ENCODE measurements around the gene ATP13A2. TPM values are rescaled to one million over a fixed set of nuclear protein-coding genes. Genes with fewer than 3 reads are reported as not detected.

ATP13A2 gene
- polyA plus RNA-seq, 4 donors, result 14.6 to 33.7 (median 17.4) TPM

DNA sequence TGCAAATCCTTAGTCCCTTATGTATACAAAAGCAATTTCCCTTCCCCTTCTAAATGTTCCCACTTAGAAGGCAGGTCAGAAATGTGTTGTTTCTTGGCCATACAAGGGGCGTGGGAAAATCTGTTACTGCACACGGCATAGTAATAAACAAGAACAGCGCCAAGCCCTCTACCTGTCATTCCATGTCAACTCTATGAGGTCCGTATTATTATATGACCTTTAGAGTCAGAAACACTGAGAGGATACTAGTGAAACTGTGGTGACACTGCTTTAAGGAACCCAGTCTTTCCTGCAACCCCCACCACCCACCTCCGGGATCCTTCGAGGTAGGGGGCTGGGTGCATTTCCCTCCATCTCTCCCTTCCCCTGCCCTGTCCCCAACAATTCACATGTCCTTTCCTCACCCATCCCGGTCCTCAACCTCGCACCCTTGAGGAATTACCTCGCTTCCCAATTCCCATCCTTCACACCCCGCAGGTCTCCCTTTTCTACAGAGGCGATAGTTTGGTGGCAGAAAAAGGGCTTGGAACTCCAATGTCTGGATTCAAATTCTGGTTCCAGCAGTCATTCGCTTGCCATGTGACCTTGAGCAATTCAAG lies 41.5 kb upstream of the ATP13A2 start:
- WGBS, 3 donors, result 1 to 3% (median 2%) methylated on average over 12 of the region's 12 CpGs
- H3K4me3 ChIP-seq (ENCODE audit: low read depth in 1 of 3, low read length in 3 of 3), result peak overlapping the region; percentile 67 to 92 (median 84)
- peak overlapping the region; percentile 89 to 96 (median 91) for H3K27ac ChIP-seq (ENCODE audit: low read depth in 1 of 3, low read length in 2 of 3)
- no peaks in the 10 kb centered on the region for H3K27me3 ChIP-seq (ENCODE audit: control insufficient read depth in 3 of 3, insufficient read depth in 3 of 3, low read length in 3 of 3)
- H3K36me3 ChIP-seq (ENCODE audit: control insufficient read depth in 3 of 3, insufficient read depth in 2 of 3, low read depth in 1 of 3, low read length in 3 of 3), result peaks cover 2 to 14% (median 5%) of the 10 kb centered on the region in 3 donors
- peaks cover 0 to 10% (median 6%) of the 10 kb centered on the region in 3 donors for H3K4me1 ChIP-seq (ENCODE audit: control insufficient read depth in 3 of 3, insufficient read depth in 2 of 3, low read depth in 1 of 3, low read length in 2 of 3)
- FAIRE-seq (no peak), DNase-seq (peak; percentile 39 to 40)
- no peaks in the 10 kb centered on the region for H3K9me3 ChIP-seq (ENCODE audit: control insufficient read depth in 2 of 2, insufficient read depth in 1 of 2, low read depth in 1 of 2, low read length in 1 of 2)

DNA sequence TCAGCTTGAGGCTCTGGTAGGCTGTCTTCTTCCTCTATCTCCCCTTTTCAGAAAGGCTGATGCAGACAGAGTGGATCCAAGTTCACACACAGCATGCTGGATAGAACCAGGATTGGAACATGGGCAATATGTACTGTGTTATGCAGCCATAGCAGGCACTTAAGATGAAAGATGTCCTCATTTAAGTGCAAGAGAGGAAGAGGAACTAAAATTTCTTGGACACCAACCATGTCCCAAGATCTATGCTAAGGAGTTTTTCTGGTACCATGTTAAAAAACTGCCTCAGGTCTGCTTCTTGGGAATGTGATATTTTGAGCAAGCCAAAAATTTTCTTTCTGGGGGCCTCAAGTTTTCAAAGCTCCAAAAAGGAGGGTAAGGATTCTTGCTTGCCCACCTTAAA lies 40.9 kb upstream of the ATP13A2 start:
- H3K36me3 ChIP-seq (ENCODE audit: control insufficient read depth in 3 of 3, insufficient read depth in 2 of 3, low read depth in 1 of 3, low read length in 3 of 3), result peaks cover 2 to 14% (median 5%) of the 10 kb centered on the region in 3 donors
- H3K4me1 ChIP-seq (ENCODE audit: control insufficient read depth in 3 of 3, insufficient read depth in 2 of 3, low read depth in 1 of 3, low read length in 2 of 3), result peaks cover 0 to 10% (median 6%) of the 10 kb centered on the region in 3 donors
- no peaks in the 10 kb centered on the region for H3K27me3 ChIP-seq (ENCODE audit: control insufficient read depth in 3 of 3, insufficient read depth in 3 of 3, low read length in 3 of 3)
- no peaks in the 10 kb centered on the region for H3K9me3 ChIP-seq (ENCODE audit: control insufficient read depth in 2 of 2, insufficient read depth in 1 of 2, low read depth in 1 of 2, low read length in 1 of 2)
- FAIRE-seq, result no peak
- H3K4me3 ChIP-seq (ENCODE audit: low read depth in 1 of 3, low read length in 3 of 3), result peak overlapping the region in 2 of 3 donors; percentile 84 to 92
- peak overlapping the region in 1 of 3 donors; percentile 91 for H3K27ac ChIP-seq (ENCODE audit: low read depth in 1 of 3, low read length in 2 of 3)
- no peak for DNase-seq

DNA sequence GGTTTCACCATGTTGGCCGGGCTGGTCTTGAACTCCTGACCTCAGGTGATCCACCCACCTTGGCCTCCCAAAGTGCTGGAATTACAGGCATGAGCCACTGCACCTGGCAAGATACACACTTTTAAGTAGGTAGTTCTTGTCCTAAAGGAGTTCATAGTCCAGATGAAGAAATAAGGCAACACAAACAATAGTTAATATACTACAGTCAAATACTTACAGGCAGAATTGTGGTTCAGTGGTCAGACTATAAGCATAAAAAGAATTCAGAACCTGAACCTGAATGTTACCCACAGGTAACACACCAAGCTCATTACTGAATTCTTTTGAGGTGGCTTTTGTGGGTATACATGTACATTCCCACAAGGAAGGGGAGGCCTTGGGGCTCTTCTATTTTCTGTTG lies 40.3 kb upstream of the ATP13A2 start:
- H3K27me3 ChIP-seq (ENCODE audit: control insufficient read depth in 3 of 3, insufficient read depth in 3 of 3, low read length in 3 of 3), result no peaks in the 10 kb centered on the region
- H3K27ac ChIP-seq (ENCODE audit: low read depth in 1 of 3, low read length in 2 of 3), result peak overlapping the region in 1 of 3 donors; percentile 91
- 0 to 48% (median 20%) methylated on average over 1 of the region's 1 CpG for WGBS, 3 donors
- H3K36me3 ChIP-seq (ENCODE audit: control insufficient read depth in 3 of 3, insufficient read depth in 2 of 3, low read depth in 1 of 3, low read length in 3 of 3), result peaks cover 2 to 16% (median 5%) of the 10 kb centered on the region in 3 donors
- H3K4me1 ChIP-seq (ENCODE audit: control insufficient read depth in 3 of 3, insufficient read depth in 2 of 3, low read depth in 1 of 3, low read length in 2 of 3), result peaks cover 0 to 10% (median 6%) of the 10 kb centered on the region in 3 donors
- FAIRE-seq (no peak), DNase-seq (peak; percentile 69)
- peak overlapping the region in 2 of 3 donors; percentile 84 to 92 for H3K4me3 ChIP-seq (ENCODE audit: low read depth in 1 of 3, low read length in 3 of 3)
- H3K9me3 ChIP-seq (ENCODE audit: control insufficient read depth in 2 of 2, insufficient read depth in 1 of 2, low read depth in 1 of 2, low read length in 1 of 2), result no peaks in the 10 kb centered on the region

DNA sequence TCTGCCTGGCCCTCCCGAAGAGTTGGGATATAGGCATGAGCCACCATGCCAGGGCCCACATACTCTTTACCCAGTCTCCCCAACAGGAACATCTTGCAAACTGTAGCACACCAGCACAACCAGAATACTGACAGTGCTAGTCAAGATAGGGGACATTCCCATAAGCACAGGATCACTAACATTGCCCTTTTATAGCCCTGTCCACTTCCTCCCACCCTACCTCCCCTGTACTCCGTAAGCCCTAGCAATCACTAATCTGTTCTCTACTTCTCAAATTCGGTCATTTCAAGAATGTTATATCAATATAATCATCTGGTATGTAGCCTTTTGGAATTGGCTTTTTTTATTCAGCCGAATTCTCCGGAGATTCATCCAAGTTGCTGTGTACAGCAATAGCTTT lies 36.2 kb upstream of the ATP13A2 start:
- no peaks in the 10 kb centered on the region for H3K9me3 ChIP-seq (ENCODE audit: control insufficient read depth in 2 of 2, insufficient read depth in 1 of 2, low read depth in 1 of 2, low read length in 1 of 2)
- H3K27ac ChIP-seq (ENCODE audit: low read depth in 1 of 3, low read length in 2 of 3), result no peak overlapping the region
- DNase-seq, result no peak
- no peak for FAIRE-seq
- WGBS, 3 donors, result 87 to 91% (median 90%) methylated on average over 5 of the region's 5 CpGs
- H3K27me3 ChIP-seq (ENCODE audit: control insufficient read depth in 3 of 3, insufficient read depth in 3 of 3, low read length in 3 of 3), result no peaks in the 10 kb centered on the region
- H3K36me3 ChIP-seq (ENCODE audit: control insufficient read depth in 3 of 3, insufficient read depth in 2 of 3, low read depth in 1 of 3, low read length in 3 of 3), result peaks cover 6 to 34% (median 16%) of the 10 kb centered on the region in 3 donors
- H3K4me1 ChIP-seq (ENCODE audit: control insufficient read depth in 3 of 3, insufficient read depth in 2 of 3, low read depth in 1 of 3, low read length in 2 of 3), result peaks cover 0 to 11% (median 3%) of the 10 kb centered on the region in 3 donors
- no peak overlapping the region for H3K4me3 ChIP-seq (ENCODE audit: low read depth in 1 of 3, low read length in 3 of 3)

DNA sequence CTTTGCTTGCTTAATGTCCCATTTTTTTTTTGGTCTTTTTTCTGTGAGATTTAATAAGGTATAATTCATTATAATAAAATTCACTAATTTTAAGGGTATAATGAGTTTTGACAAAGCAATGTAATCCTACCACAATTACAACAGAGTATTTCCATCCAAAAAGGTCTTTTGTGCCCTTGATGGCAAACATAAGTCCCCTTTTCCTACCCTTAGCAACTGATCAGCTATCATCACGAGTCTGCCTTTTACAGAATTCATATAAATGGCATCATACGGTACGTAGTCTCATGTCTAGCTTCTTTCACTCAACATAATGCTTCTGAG lies 34.6 kb upstream of the ATP13A2 start:
- Histone ChIP-seq H3K27ac (ENCODE audit: low read depth in 1 of 3, low read length in 2 of 3) (no peak overlapping the region), H3K9me3 (ENCODE audit: control insufficient read depth in 2 of 2, insufficient read depth in 1 of 2, low read depth in 1 of 2, low read length in 1 of 2) (no peaks in the 10 kb centered on the region), H3K4me1 (ENCODE audit: control insufficient read depth in 3 of 3, insufficient read depth in 2 of 3, low read depth in 1 of 3, low read length in 2 of 3) (peaks cover 0 to 3% (median 0%) of the 10 kb centered on the region in 3 donors), H3K36me3 (ENCODE audit: control insufficient read depth in 3 of 3, insufficient read depth in 2 of 3, low read depth in 1 of 3, low read length in 3 of 3) (peaks cover 9 to 47% (median 21%) of the 10 kb centered on the region in 3 donors), H3K27me3 (ENCODE audit: control insufficient read depth in 3 of 3, insufficient read depth in 3 of 3, low read length in 3 of 3) (no peaks in the 10 kb centered on the region), H3K4me3 (ENCODE audit: low read depth in 1 of 3, low read length in 3 of 3) (no peak overlapping the region)
- FAIRE-seq (no peak), DNase-seq (no peak)
- WGBS, 3 donors, result 43 to 61% (median 49%) methylated on average over 3 of the region's 3 CpGs

DNA sequence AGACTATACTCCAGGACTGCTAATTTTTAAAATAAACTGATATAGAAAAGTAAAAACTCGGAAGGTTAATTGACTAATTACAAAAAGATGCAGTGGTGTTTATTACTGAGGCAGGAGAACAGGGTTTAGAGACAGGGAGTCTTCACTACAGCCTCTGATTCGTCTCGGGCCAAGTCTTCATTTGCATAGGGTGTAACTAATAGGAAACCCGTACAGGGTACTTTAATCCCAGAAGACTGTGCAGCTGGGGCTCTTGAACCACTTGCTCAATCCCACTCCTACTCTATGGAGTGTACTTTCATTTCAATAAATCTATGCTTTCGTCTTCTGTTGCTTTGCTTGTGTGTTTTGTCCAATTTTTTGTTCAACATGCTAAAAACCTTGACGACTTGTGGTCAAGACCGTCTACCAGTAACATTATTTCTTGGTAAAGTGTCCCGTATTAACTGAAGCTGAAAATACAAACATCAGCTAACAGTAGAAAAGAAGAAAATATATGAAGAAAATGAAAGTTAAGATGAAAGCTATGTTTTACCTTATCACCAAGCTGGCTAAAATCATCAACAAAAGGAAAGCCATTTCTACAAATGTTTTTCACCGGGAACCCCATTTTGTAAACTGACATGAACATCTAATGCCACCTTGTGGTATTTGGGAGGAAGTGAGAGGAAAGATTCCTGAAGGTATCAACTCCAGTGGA lies 34.1 kb upstream of the ATP13A2 start:
- peaks cover 9 to 50% (median 20%) of the 10 kb centered on the region in 3 donors for H3K36me3 ChIP-seq (ENCODE audit: control insufficient read depth in 3 of 3, insufficient read depth in 2 of 3, low read depth in 1 of 3, low read length in 3 of 3)
- no peak overlapping the region for H3K27ac ChIP-seq (ENCODE audit: low read depth in 1 of 3, low read length in 2 of 3)
- no peaks in the 10 kb centered on the region for H3K27me3 ChIP-seq (ENCODE audit: control insufficient read depth in 3 of 3, insufficient read depth in 3 of 3, low read length in 3 of 3)
- peak; percentile 44 to 50 for DNase-seq
- H3K4me1 ChIP-seq (ENCODE audit: control insufficient read depth in 3 of 3, insufficient read depth in 2 of 3, low read depth in 1 of 3, low read length in 2 of 3), result peaks cover 0 to 3% (median 0%) of the 10 kb centered on the region in 3 donors
- H3K4me3 ChIP-seq (ENCODE audit: low read depth in 1 of 3, low read length in 3 of 3), result no peak overlapping the region
- H3K9me3 ChIP-seq (ENCODE audit: control insufficient read depth in 2 of 2, insufficient read depth in 1 of 2, low read depth in 1 of 2, low read length in 1 of 2), result no peaks in the 10 kb centered on the region
- FAIRE-seq, result peak; percentile 55
- WGBS, 3 donors, result 41 to 47% (median 47%) methylated on average over 9 of the region's 9 CpGs

DNA sequence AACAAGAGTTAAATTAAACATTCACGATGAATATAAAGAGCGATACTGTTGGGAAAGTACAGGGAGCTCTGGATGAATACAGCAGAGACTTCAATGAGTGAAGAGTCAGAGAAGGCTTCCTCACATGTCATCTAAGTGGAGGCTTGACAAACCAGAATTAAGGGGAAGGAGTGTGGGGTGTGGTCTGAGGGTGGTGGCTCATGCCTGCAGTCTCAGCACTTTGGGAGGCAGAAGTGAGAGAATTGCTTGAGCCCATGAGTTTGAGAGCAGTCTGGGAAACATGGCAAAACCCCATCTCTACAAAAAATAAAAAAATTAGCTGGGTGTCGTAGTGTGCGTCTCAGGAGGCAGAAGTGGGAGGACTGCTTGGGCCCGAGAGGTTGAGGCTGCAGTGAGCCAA lies 33.4 kb upstream of the ATP13A2 start:
- DNase-seq (no peak), FAIRE-seq (no peak)
- Histone ChIP-seq H3K9me3 (ENCODE audit: control insufficient read depth in 2 of 2, insufficient read depth in 1 of 2, low read depth in 1 of 2, low read length in 1 of 2) (no peaks in the 10 kb centered on the region), H3K27ac (ENCODE audit: low read depth in 1 of 3, low read length in 2 of 3) (no peak overlapping the region), H3K36me3 (ENCODE audit: control insufficient read depth in 3 of 3, insufficient read depth in 2 of 3, low read depth in 1 of 3, low read length in 3 of 3) (peaks cover 12 to 52% (median 24%) of the 10 kb centered on the region in 3 donors), H3K4me3 (ENCODE audit: low read depth in 1 of 3, low read length in 3 of 3) (no peak overlapping the region), H3K27me3 (ENCODE audit: control insufficient read depth in 3 of 3, insufficient read depth in 3 of 3, low read length in 3 of 3) (no peaks in the 10 kb centered on the region), H3K4me1 (ENCODE audit: control insufficient read depth in 3 of 3, insufficient read depth in 2 of 3, low read depth in 1 of 3, low read length in 2 of 3) (peaks cover 0 to 3% (median 0%) of the 10 kb centered on the region in 3 donors)
- WGBS, 3 donors, result 82 to 89% (median 83%) methylated on average over 5 of the region's 5 CpGs

DNA sequence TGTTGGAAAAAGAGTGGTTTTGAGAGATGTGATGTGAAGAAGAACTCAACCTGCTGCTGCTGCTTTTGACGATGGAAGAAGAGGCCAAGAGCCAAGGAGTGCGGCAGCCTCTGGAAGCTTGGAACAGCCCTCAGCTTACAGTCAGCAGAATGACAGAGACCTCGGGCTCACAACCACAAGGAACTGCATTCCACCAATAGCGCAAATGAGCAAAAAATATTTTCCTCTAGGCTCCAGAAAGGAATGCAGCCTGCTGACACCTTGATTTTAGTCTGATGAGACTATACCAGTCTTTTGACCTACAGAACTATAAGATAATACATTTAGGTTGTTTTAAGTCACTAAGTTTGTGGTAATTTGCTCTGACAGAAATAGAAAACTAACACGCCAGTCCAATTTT lies 31.9 kb upstream of the ATP13A2 start:
- Histone ChIP-seq H3K27ac (ENCODE audit: low read depth in 1 of 3, low read length in 2 of 3) (no peak overlapping the region), H3K36me3 (ENCODE audit: control insufficient read depth in 3 of 3, insufficient read depth in 2 of 3, low read depth in 1 of 3, low read length in 3 of 3) (peaks cover 15 to 46% (median 23%) of the 10 kb centered on the region in 3 donors), H3K4me1 (ENCODE audit: control insufficient read depth in 3 of 3, insufficient read depth in 2 of 3, low read depth in 1 of 3, low read length in 2 of 3) (peaks cover 0 to 3% (median 0%) of the 10 kb centered on the region in 3 donors), H3K27me3 (ENCODE audit: control insufficient read depth in 3 of 3, insufficient read depth in 3 of 3, low read length in 3 of 3) (no peaks in the 10 kb centered on the region), H3K9me3 (ENCODE audit: control insufficient read depth in 2 of 2, insufficient read depth in 1 of 2, low read depth in 1 of 2, low read length in 1 of 2) (no peaks in the 10 kb centered on the region), H3K4me3 (ENCODE audit: low read depth in 1 of 3, low read length in 3 of 3) (no peak overlapping the region)
- FAIRE-seq (no peak), DNase-seq (no peak)
- WGBS, 3 donors, result 83 to 91% (median 90%) methylated on average over 5 of the region's 5 CpGs

All from small intestine (tissue), 7 donors.